HFF-Myc (cell line): Measurements from ENCODE around the gene DDA1.
A peak's percentile ranks its signal among the peaks of the same experiment; 100 is the strongest.

Experiments used
- DNase-seq: peaks from one replicate; pipeline ENCODE4 v3.0.0-alpha.2; 2011; ENCODE audit warnings: low read depth; ENCODE audit errors: extremely low read depth
- H3K4me3 ChIP-seq: replicated peaks from 2 replicates; pipeline ENCODE4 v1.5.1; 2011; ENCODE audit warnings: low read depth, mild to moderate bottlenecking, control low read depth, low read length
- CTCF ChIP-seq: IDR thresholded peaks from 2 replicates; pipeline ENCODE4 v1.5.1; 2012; ENCODE audit warnings: mild to moderate bottlenecking, low read depth, low read length, control low read depth; ENCODE audit errors: missing control alignments

Gene DDA1

DNA sequence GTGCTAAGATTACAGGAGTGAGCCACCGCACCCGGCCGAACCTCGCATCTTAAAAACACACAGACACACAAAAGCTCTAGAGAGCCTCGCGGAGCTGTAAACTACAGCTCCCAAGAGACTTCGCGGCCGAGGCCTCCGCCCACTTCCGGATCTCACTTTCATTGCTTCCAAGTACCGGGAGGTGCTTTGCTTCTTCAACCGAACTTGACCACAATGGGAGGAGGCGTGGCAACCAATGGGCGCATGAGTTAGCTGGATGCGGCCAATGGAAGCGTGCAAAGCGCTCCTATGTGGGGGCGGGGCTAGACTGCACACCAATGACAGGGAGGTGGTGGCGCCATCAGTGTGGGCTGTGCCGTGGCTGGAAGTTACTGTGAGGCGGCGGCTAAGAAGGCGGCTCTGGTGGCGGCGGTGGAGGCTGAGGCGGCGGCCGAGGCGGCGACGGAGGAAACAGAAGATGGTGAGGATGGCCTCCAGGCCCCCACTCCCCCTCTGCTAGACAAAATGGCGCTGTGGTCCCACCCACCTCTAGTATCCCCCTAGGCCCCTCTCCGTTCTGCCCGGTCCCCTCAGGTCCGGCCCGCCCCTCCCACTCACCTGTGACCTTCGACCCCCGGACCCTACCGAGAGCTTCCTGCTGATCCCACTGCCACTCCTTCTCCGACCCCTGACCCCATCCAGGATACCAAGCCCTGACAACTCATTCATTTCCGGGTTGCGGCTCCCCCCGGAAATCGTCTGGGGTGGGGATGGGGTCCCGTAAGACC, at the start of gene DDA1:
Gene DDA1 (plus strand): TSS at position 366 of the 767 bp plus-strand sequence. CDS start 92 bp downstream, at position 458.
- TF ChIP-seq CTCF, result no peak
- peak within 1 kb of the TSS; percentile 100 for H3K4me3 ChIP-seq
- DNase-seq, result peak; percentile 100

GRCh38 chr19:17259934-17260333, 49.4 kb upstream of the DDA1 start:
- no peak overlapping the region for H3K4me3 ChIP-seq
- TF ChIP-seq CTCF, result no peak

GRCh38 chr19:17260842-17261325, 48.5 kb upstream of the DDA1 start:
- peak; percentile 36 for DNase-seq
- TF ChIP-seq CTCF, result peak; percentile 95
- H3K4me3 ChIP-seq, result no peak overlapping the region

More at GRCh38 chr19:17259934-17260333, 49.4 kb upstream of the DDA1 start:
- DNase-seq, result no peak

DNA sequence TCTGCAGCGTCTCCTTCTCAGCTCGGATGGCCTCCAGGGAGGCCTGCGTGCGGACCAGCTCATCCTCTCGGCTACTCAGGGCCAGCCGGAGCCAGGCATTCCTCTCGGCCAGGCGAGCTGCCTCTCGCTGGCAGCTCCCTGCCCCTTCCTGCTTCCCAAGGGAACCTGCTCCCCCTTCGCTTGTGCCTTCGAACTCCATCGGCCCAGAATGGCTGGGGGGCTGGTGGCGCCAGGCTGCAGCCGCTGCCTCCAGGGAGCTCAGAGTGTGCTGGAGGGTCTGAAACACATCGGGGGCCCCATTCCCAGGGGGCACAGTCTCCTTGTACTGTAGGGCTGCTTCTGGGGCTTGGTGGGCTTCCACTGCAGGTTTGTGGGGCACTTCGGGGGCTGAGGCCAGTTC, 46.8 kb upstream of the DDA1 start:
- no peak for DNase-seq
- TF ChIP-seq CTCF, result no peak
- no peak overlapping the region for H3K4me3 ChIP-seq

DNA sequence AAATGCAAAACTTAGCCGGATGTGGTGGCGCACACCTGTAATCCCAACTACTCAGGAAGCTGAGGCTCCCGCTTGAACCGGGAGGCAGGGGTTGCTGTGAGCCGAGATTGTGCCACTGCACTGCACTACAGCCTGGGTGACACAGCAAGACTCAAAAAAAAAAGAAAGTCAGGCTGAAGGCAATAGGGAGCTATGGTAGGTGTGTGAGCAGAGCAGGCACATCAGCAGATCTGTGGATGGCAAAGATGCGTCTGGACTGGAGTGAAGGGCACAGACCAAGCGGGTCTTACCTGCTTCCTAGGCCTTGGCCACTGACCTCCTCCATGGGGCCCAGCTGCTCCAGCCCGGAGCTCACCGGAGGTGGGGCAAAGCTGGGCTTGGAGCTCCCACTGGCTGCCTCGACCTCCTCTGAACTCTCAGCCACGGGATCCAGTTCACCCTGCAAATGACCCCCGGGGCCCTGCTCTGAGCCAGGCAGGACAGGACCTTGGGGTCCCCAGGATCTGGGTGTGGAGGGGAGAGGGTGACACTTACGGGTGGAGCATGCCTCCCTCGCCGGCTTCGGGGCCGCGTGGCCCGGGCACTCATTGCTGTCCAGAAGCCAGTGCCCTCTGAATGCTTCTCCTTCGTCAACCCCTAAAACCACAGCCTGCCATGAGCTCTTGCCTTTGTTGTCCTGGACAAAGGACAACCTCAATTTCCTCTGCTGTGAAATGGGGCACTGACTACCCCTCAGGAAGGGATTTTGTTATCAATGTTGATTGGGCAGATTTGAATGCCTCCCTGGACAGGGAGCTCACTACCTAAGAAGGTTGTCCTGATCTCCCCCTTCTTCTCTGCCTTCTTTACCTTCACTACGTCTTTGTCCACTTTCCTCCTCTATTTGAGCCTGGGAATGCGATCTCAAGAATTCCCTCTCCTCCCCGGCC, 45.4 kb upstream of the DDA1 start:
- H3K4me3 ChIP-seq, result no peak overlapping the region
- DNase-seq, result no peak
- TF ChIP-seq CTCF, result no peak

DNA sequence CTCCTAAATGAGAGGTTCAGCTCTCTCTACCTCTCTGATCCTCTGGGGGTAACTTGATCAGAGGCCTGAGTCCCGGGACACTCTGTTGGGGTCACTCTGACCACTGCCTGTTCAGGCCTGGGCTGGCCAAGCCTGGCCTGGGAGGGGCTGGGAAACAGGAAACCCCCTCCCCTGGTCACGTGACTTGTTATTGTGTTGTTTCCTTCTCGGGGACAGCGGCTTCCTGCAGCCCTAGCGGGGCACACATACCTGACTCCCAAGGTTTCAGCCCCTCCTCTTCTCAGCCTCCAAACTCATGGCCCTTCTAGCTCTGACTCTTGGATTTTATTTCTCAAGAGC, 44.8 kb upstream of the DDA1 start, which contains the start of gene USHBP1:
Gene USHBP1 (minus strand): TSS at position 105 of the 339 bp plus-strand sequence. CDS start 446 bp downstream, outside the sequence.
- DNase-seq, result no peak
- no peak for TF ChIP-seq CTCF
- H3K4me3 ChIP-seq, result no peak within 1 kb of the TSS
